ENCODE results near the gene ZNF780A.
"Not testable (repeated sequence)": the region's sequence is repeated elsewhere in the genome, so short reads cannot be mapped to it uniquely, and the experiment has no call there.

ZNF780A gene

DNA sequence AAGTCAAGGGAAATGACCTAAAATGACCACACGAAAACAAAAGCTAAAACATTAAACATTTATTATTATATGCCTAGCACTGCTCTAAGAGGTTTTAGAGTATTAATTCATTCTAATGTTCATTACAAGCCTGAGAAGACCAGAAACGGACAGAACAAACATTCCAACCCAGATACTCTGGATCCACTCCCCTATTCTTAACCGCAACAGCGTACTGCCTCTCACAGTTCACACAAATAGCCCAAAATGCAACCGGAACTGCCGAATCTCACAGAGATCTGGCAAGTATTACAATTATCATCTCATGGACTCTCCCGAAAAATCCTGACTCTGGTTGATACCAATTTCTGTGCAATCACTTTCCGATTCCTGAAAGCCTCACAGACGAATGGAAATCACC is 36.1 kb downstream of the ZNF780A start:
- Mint-ChIP-seq H3K9me3 (peaks cover 68% of the 10 kb centered on the region), H3K36me3 (ENCODE audit: low read depth) (peaks cover 71% of the 10 kb centered on the region), H3K4me3 (peak overlapping the region; percentile 99 to 100 (median 99)), H3K27me3 (ENCODE audit: low read depth) (peaks cover 3% of the 10 kb centered on the region), H3K27ac (no peak overlapping the region), H3K4me1 (peaks cover 21% of the 10 kb centered on the region)
- TF ChIP-seq, protein P1, sequence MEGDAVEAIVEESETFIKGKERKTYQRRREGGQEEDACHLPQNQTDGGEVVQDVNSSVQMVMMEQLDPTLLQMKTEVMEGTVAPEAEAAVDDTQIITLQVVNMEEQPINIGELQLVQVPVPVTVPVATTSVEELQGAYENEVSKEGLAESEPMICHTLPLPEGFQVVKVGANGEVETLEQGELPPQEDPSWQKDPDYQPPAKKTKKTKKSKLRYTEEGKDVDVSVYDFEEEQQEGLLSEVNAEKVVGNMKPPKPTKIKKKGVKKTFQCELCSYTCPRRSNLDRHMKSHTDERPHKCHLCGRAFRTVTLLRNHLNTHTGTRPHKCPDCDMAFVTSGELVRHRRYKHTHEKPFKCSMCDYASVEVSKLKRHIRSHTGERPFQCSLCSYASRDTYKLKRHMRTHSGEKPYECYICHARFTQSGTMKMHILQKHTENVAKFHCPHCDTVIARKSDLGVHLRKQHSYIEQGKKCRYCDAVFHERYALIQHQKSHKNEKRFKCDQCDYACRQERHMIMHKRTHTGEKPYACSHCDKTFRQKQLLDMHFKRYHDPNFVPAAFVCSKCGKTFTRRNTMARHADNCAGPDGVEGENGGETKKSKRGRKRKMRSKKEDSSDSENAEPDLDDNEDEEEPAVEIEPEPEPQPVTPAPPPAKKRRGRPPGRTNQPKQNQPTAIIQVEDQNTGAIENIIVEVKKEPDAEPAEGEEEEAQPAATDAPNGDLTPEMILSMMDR (IDR thresholded peaks at IDR 0.05; ENCODE audit: unreplicated experiment in 3 of 3), result no peak

DNA sequence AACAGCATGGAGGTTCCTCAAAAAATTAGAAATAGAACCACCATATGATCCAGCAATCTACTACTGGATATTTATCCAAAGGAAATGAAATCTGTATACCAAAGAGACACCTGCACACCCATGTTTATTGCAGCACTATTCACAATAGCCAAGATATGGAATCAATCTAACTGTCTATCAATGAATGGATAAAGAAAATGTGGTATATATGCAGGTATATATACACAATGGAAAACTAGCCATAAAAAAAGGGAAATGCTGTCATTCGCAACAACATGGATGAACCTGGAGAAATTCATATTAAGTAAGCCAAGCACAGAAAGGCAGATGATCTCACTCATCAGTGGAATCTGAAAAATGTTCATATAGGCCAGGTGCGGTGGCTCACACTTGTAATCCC is 37.3 kb downstream of the ZNF780A start:
- peaks cover 3% of the 10 kb centered on the region for H3K27me3 Mint-ChIP-seq (ENCODE audit: low read depth)
- H3K27ac Mint-ChIP-seq, result no peak overlapping the region
- H3K4me3 Mint-ChIP-seq, result peak overlapping the region; percentile 60 to 99 (median 99)
- TF ChIP-seq, protein P1 (IDR thresholded peaks at IDR 0.05; ENCODE audit: unreplicated experiment in 3 of 3), result no peak
- H3K9me3 Mint-ChIP-seq, result peaks cover 65% of the 10 kb centered on the region
- H3K4me1 Mint-ChIP-seq, result peaks cover 21% of the 10 kb centered on the region
- peaks cover 77% of the 10 kb centered on the region for H3K36me3 Mint-ChIP-seq (ENCODE audit: low read depth)

- Mint-ChIP-seq H3K9me3 (peaks cover 58% of the 10 kb centered on the region), H3K36me3 (ENCODE audit: low read depth) (peaks cover 73% of the 10 kb centered on the region)
- not testable (repeated sequence) for H3K27ac Mint-ChIP-seq; H3K4me1 Mint-ChIP-seq; H3K27me3 Mint-ChIP-seq (ENCODE audit: low read depth); H3K4me3 Mint-ChIP-seq
Observed at GRCh38 chr19:40041718-40042117, 49.0 kb downstream of the ZNF780A start.

DNA sequence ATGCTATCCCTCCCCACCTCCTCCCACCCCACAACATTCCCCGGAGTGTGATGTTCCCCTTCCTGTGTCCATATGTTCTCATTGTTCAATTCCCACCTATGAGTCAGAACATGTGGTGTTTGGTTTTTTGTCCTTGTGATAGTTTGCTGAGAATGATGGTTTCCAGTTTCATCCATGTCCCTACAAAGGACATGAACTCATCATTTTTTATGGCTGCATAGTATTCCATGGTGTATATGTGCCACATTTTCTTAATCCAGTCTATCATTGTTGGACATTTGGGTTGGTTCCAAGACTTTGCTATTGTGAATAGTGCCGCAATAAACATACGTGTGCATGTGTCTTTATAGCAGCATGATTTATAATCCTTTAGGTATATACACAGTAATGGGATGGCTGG is 52.7 kb downstream of the ZNF780A start:
- Mint-ChIP-seq H3K36me3 (ENCODE audit: low read depth) (peaks cover 73% of the 10 kb centered on the region), H3K9me3 (peaks cover 61% of the 10 kb centered on the region)
- H3K4me1 Mint-ChIP-seq; H3K27me3 Mint-ChIP-seq (ENCODE audit: low read depth); H3K27ac Mint-ChIP-seq; H3K4me3 Mint-ChIP-seq: not testable (repeated sequence)

GRCh38 chr19:40035996-40036395 is 54.7 kb downstream of the ZNF780A start:
- Mint-ChIP-seq H3K9me3 (peaks cover 62% of the 10 kb centered on the region), H3K4me3 (no peak overlapping the region), H3K4me1 (no peaks in the 10 kb centered on the region), H3K36me3 (ENCODE audit: low read depth) (peaks cover 77% of the 10 kb centered on the region), H3K27ac (no peak overlapping the region), H3K27me3 (ENCODE audit: low read depth) (no peaks in the 10 kb centered on the region)
- TF ChIP-seq, protein P1 (IDR thresholded peaks at IDR 0.05; ENCODE audit: unreplicated experiment in 3 of 3), result no peak

GRCh38 chr19:40033989-40034560 is 56.7 kb downstream of the ZNF780A start:
- TF ChIP-seq, protein P1 (IDR thresholded peaks at IDR 0.05; ENCODE audit: unreplicated experiment in 3 of 3), result no peak
- Mint-ChIP-seq H3K36me3 (ENCODE audit: low read depth) (peaks cover 88% of the 10 kb centered on the region), H3K4me1 (no peaks in the 10 kb centered on the region), H3K27me3 (ENCODE audit: low read depth) (no peaks in the 10 kb centered on the region), H3K27ac (no peak overlapping the region), H3K4me3 (no peak overlapping the region), H3K9me3 (peaks cover 69% of the 10 kb centered on the region)

DNA sequence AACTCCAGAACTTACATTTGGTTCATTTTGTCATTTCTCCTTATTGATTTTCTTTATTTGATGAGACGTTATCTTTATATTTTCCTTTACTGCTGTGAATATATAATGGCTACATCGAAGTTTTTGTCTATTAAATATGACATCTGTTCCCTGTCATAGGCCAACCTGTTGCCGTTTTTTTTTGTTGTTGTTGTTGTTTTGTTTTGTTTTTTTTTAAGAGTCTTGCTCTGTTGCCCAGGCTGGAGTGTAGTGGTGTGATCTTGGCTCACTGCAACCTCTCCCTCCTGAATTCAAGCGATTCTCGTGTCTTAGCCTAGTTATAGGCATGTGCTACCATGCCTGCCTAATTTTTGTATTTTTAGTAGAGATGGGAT is 64.2 kb downstream of the ZNF780A start:
- Mint-ChIP-seq H3K4me1 (no peaks in the 10 kb centered on the region), H3K27ac (no peak overlapping the region), H3K36me3 (ENCODE audit: low read depth) (peaks cover 77% of the 10 kb centered on the region), H3K9me3 (peaks cover 81% of the 10 kb centered on the region), H3K4me3 (no peak overlapping the region), H3K27me3 (ENCODE audit: low read depth) (no peaks in the 10 kb centered on the region)
- TF ChIP-seq, protein P1 (IDR thresholded peaks at IDR 0.05; ENCODE audit: unreplicated experiment in 3 of 3), result no peak

All from nephron (organoid).